LNCaP clone FGC (cell line): Measurements from ENCODE around the gene TMED3.

Experiments used
- DNase-seq: peaks from one replicate; pipeline ENCODE4 v3.0.0-alpha.2; 2011; ENCODE audit warnings: low read depth
- H3K4me3 ChIP-seq: 2 replicates; pipeline ENCODE4 v1.5.1; 2011; ENCODE audit warnings: mild to moderate bottlenecking, low read depth, low read length, control low read depth
- CTCF ChIP-seq: IDR thresholded peaks from 2 replicates; pipeline ENCODE4 v1.5.1; 2012; ENCODE audit warnings: mild to moderate bottlenecking; ENCODE audit not compliant: control insufficient read depth, insufficient read depth; ENCODE audit errors: extremely low read depth

Gene TMED3

GRCh38 chr15:79358069-79358468, 47.2 kb downstream of the TMED3 start:
- no peak overlapping the region for H3K4me3 ChIP-seq
- TF ChIP-seq CTCF: no peak
- DNase-seq: no peak

- TF ChIP-seq CTCF: no peak
- H3K4me3 ChIP-seq: no peak overlapping the region
- no peak for DNase-seq
These were observed 53.8 kb downstream of the TMED3 start for GRCh38 chr15:79364571-79365240.

GRCh38 chr15:79365765-79366164, 54.9 kb downstream of the TMED3 start:
- no peak for DNase-seq
- no peak for TF ChIP-seq CTCF
- H3K4me3 ChIP-seq: no peak overlapping the region

- no peak for TF ChIP-seq CTCF
- H3K4me3 ChIP-seq: no peak overlapping the region
- DNase-seq: no peak
These were observed 55.8 kb downstream of the TMED3 start for GRCh38 chr15:79366691-79367090.

GRCh38 chr15:79370716-79371115, 59.8 kb downstream of the TMED3 start:
- DNase-seq: no peak

GRCh38 chr15:79371591-79371990, 60.7 kb downstream of the TMED3 start:
- TF ChIP-seq CTCF: no peak
- DNase-seq: no peak
- H3K4me3 ChIP-seq: no peak overlapping the region

More at GRCh38 chr15:79370716-79371115, 59.8 kb downstream of the TMED3 start:
- TF ChIP-seq CTCF: no peak
- H3K4me3 ChIP-seq: no peak overlapping the region

GRCh38 chr15:79372428-79372827, 61.5 kb downstream of the TMED3 start:
- DNase-seq: no peak
- TF ChIP-seq CTCF: no peak
- H3K4me3 ChIP-seq: no peak overlapping the region
